Gastroesophageal sphincter (tissue), 4 donors: ENCODE results near the gene EVA1A. TPM values are rescaled to one million over a fixed set of nuclear protein-coding genes. Genes with fewer than 3 reads are reported as not detected.

Experiments
- ATAC-seq: fragments of 150-250 bp; one replicate; pipeline ENCODE4 v1.9.1; 2016; ENCODE audit warnings: mild to moderate bottlenecking, moderate library complexity
- H3K27ac ChIP-seq, 4 donors: fragments of 200-600 bp; sonication (generic) in 3 of 4; 1 replicate in 3 of 4; 2 replicates in 1 of 4; pipeline ENCODE4 v1.5.1; 2016 to 2019
- H3K27me3 ChIP-seq: fragments of 200-600 bp; sonication (generic); one replicate; pipeline ENCODE4 v1.5.1; 2019
- H3K36me3 ChIP-seq, 2 donors: fragments of 200-600 bp; sonication (generic); one replicate each; pipeline ENCODE4 v1.5.1; 2019; ENCODE audit warnings: control low read depth in 1 of 2
- H3K4me1 ChIP-seq, 3 donors: fragments of 200-600 bp; sonication (generic); 1 replicate in 2 of 3; 2 replicates in 1 of 3; pipeline ENCODE4 v1.5.1; 2016 to 2019; ENCODE audit warnings: control low read depth in 2 of 3
- H3K4me3 ChIP-seq, 2 donors: fragments of 200-600 bp; sonication (generic); one replicate each; pipeline ENCODE4 v1.5.1; 2019; ENCODE audit warnings: mild to moderate bottlenecking in 1 of 2, moderate library complexity in 1 of 2
- H3K9me3 ChIP-seq, 3 donors: fragments of 200-600 bp; sonication (generic); one replicate each; pipeline ENCODE4 v1.5.1; 2017 to 2019; ENCODE audit warnings: control low read depth in 2 of 3
- EP300 ChIP-seq: sonication (generic); formaldehyde crosslinking; IDR thresholded peaks from one replicate; pipeline ENCODE4 v1.6.1; 2017; ENCODE audit warnings: antibody characterized with exemption, mild to moderate bottlenecking
- POLR2A ChIP-seq, 2 donors: fragments of 450-650 bp; IDR thresholded peaks; one replicate each; pipeline ENCODE4 v1.6.1; 2017; ENCODE audit warnings: antibody characterized with exemption in 2 of 2, mild to moderate bottlenecking in 2 of 2, moderate library complexity in 1 of 2
- POLR2AphosphoS5 ChIP-seq: sonication (generic); formaldehyde crosslinking; IDR thresholded peaks from one replicate; pipeline ENCODE4 v1.6.1; 2017; ENCODE audit warnings: antibody characterized with exemption
- WGBS, 2 donors: methylation state at CpG; one replicate each; pipeline ENCODE4 v1.1.5; 2018; ENCODE audit warnings: low coverage in 1 of 2; 5-methylcytosine and 5-hydroxymethylcytosine counted together
- total RNA-seq, 4 donors: library from RNA; depleted of rRNA; stranded (reverse); fragments of >200 nt; gene quantifications; one replicate each; pipeline ENCODE4 v1.1.0, GENCODE V29; 2016
- TF ChIP-seq, protein P1 (sequence below), 4 experiments: fragments of 200-600 bp in 2 of 4; fragments of 450-650 bp in 2 of 4; sonication (generic) in 1 of 4; IDR thresholded peaks; one replicate each; pipeline ENCODE4 v1.5.1; 2017 to 2019; ENCODE audit warnings: antibody characterized with exemption in 4 of 4, mild to moderate bottlenecking in 2 of 4, moderate library complexity in 2 of 4

The EVA1A gene
- total RNA-seq, 4 donors from 2014 or later, result 0.74 TPM; not detected in 3

- ATAC-seq, result no peak
- no peaks in the 10 kb centered on the region for H3K9me3 ChIP-seq
- no peaks in the 10 kb centered on the region for H3K36me3 ChIP-seq
- 90% methylated on average over 3 of the region's 3 CpGs; no CpG with 5 or more reads in 1 of the 2 donors for WGBS, 2 donors
- no peak for TF ChIP-seq POLR2A (IDR thresholded peaks at IDR 0.05)
- TF ChIP-seq POLR2AphosphoS5, result no peak
- TF ChIP-seq EP300, result no peak
- TF ChIP-seq, protein P1, sequence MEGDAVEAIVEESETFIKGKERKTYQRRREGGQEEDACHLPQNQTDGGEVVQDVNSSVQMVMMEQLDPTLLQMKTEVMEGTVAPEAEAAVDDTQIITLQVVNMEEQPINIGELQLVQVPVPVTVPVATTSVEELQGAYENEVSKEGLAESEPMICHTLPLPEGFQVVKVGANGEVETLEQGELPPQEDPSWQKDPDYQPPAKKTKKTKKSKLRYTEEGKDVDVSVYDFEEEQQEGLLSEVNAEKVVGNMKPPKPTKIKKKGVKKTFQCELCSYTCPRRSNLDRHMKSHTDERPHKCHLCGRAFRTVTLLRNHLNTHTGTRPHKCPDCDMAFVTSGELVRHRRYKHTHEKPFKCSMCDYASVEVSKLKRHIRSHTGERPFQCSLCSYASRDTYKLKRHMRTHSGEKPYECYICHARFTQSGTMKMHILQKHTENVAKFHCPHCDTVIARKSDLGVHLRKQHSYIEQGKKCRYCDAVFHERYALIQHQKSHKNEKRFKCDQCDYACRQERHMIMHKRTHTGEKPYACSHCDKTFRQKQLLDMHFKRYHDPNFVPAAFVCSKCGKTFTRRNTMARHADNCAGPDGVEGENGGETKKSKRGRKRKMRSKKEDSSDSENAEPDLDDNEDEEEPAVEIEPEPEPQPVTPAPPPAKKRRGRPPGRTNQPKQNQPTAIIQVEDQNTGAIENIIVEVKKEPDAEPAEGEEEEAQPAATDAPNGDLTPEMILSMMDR (IDR thresholded peaks at IDR 0.05), result no peak
- H3K4me1 ChIP-seq, result peaks cover 0 to 20% (median 0%) of the 10 kb centered on the region in 3 donors
- no peak overlapping the region for H3K4me3 ChIP-seq
- no peak overlapping the region for H3K27ac ChIP-seq
- H3K27me3 ChIP-seq, result peaks cover 36% of the 10 kb centered on the region
Measured at GRCh38 chr2:75563591-75563990, 2.9 kb upstream of the EVA1A start.

GRCh38 chr2:75562513-75562864 is 1.8 kb upstream of the EVA1A start:
- no peak overlapping the region for H3K27ac ChIP-seq
- H3K27me3 ChIP-seq, result peaks cover 41% of the 10 kb centered on the region
- H3K36me3 ChIP-seq, result no peaks in the 10 kb centered on the region
- H3K9me3 ChIP-seq, result no peaks in the 10 kb centered on the region
- H3K4me3 ChIP-seq, result no peak overlapping the region
- TF ChIP-seq POLR2A (IDR thresholded peaks at IDR 0.05) (no peak), EP300 (no peak), POLR2AphosphoS5 (no peak)
- TF ChIP-seq, protein P1 (IDR thresholded peaks at IDR 0.05), result no peak
- no peak for ATAC-seq
- peaks cover 0 to 20% (median 0%) of the 10 kb centered on the region in 3 donors for H3K4me1 ChIP-seq
- WGBS, 2 donors, result 88 to 93% methylated on average over 3 of the region's 5 CpGs

GRCh38 chr2:75561566-75562512 is 1.1 kb upstream of the EVA1A start:
- H3K27me3 ChIP-seq, result peaks cover 48% of the 10 kb centered on the region
- H3K36me3 ChIP-seq, result no peaks in the 10 kb centered on the region
- H3K4me1 ChIP-seq, result peaks cover 0 to 20% (median 0%) of the 10 kb centered on the region in 3 donors
- 65 to 76% methylated on average over 5 to 11 of the region's 11 CpGs for WGBS, 2 donors
- no peaks in the 10 kb centered on the region for H3K9me3 ChIP-seq
- no peak overlapping the region for H3K27ac ChIP-seq
- H3K4me3 ChIP-seq, result no peak overlapping the region
- TF ChIP-seq, protein P1 (IDR thresholded peaks at IDR 0.05), result no peak
- TF ChIP-seq POLR2A (IDR thresholded peaks at IDR 0.05), result no peak
- no peak for TF ChIP-seq EP300
- TF ChIP-seq POLR2AphosphoS5, result no peak
- ATAC-seq, result no peak

- ATAC-seq, result no peak
- peak overlapping the region; percentile 0 to 50 for H3K4me3 ChIP-seq
- no peak for TF ChIP-seq EP300
- no peaks in the 10 kb centered on the region for H3K36me3 ChIP-seq
- peak overlapping the region in 1 of 4 donors; percentile 29 for H3K27ac ChIP-seq
- 0 to 1% methylated on average over 9 to 17 of the region's 43 CpGs for WGBS, 2 donors
- H3K9me3 ChIP-seq, result no peaks in the 10 kb centered on the region
- H3K27me3 ChIP-seq, result peaks cover 57% of the 10 kb centered on the region
- H3K4me1 ChIP-seq, result peaks cover 0 to 20% (median 0%) of the 10 kb centered on the region in 3 donors
Measured at GRCh38 chr2:75560022-75560767, 544 bp downstream of the EVA1A start.

DNA sequence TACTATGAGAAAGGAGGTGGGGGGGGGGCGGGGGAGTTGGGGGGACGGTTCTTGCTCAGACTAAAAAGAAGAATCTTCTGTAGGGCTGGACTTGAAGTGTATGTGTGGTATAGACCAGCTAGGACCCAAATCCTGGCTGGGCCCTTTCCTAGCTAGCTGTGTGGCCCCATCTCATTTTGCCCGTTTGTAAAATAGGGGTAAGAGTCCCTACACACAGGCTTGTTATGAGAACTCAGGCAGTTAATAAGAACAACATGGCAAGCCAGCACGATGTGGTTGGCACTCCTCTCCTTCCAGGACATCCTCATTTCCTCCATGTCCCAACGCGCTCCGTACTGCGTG is 1.1 kb downstream of the EVA1A start:
- no peak for ATAC-seq
- Histone ChIP-seq H3K4me1 (peaks cover 0 to 20% (median 0%) of the 10 kb centered on the region in 3 donors), H3K27me3 (peaks cover 57% of the 10 kb centered on the region), H3K36me3 (no peaks in the 10 kb centered on the region), H3K9me3 (no peaks in the 10 kb centered on the region), H3K4me3 (peak overlapping the region in 1 of 2 donors; percentile 50), H3K27ac (no peak overlapping the region)
- WGBS, 2 donors, result 6 to 7% methylated on average over 2 to 7 of the region's 8 CpGs
- no peak for TF ChIP-seq POLR2A (IDR thresholded peaks at IDR 0.05)
- TF ChIP-seq POLR2AphosphoS5, result no peak
- TF ChIP-seq, protein P1 (IDR thresholded peaks at IDR 0.05), result no peak
- TF ChIP-seq EP300, result no peak
